K562 (cell line): ENCODE results near the gene CAPN5.

Experiments
- CEBPG ChIP-seq, 3 experiments: fragments of 200-800 bp in 1 of 3; sonication (Bioruptor generic) in 1 of 3; sonication (generic) in 1 of 3; formaldehyde crosslinking in 1 of 3; IDR thresholded peaks in 2 of 3; conservative IDR thresholded peaks in 1 of 3; 2 replicates each; pipeline versions ENCODE4 v1.6.1 to v1.8.0; 2016 to 2022; ENCODE audit warnings: missing compliant biosample characterization in 2 of 3, missing genetic modification characterization in 2 of 3, mild to moderate bottlenecking in 1 of 3, missing genetic modification reagents in 1 of 3
- FOXM1 ChIP-seq, 2 experiments: fragments of 450-650 bp in 1 of 2; sonication (generic) in 1 of 2; formaldehyde crosslinking in 1 of 2; IDR thresholded peaks; 2 replicates each; pipeline versions ENCODE4 v1.6.1 to v1.9.0; 2017 to 2022; ENCODE audit warnings: low read depth in 2 of 2, mild to moderate bottlenecking in 2 of 2, missing genetic modification reagents in 1 of 2, moderate library complexity in 1 of 2
- NR0B1 ChIP-seq: fragments of 450-650 bp; IDR thresholded peaks from one replicate; pipeline ENCODE4 v1.6.1; 2018; ENCODE audit warnings: mild to moderate bottlenecking, moderate library complexity; ENCODE audit not compliant: partially characterized antibody
- PHF8 ChIP-seq: fragments of 200-600 bp; sonication (generic); IDR thresholded peaks from 2 replicates; pipeline ENCODE4 v1.6.1; 2012; ENCODE audit warnings: mixed run types, mild to moderate bottlenecking, inconsistent platforms, low read length, moderate library complexity, borderline replicate concordance
- RAD21 ChIP-seq, 2 experiments: fragments of 250-450 bp in 1 of 2; fragments of 450-650 bp in 1 of 2; sonication (Bioruptor Pico) in 1 of 2; formaldehyde crosslinking in 1 of 2; IDR thresholded peaks in 1 of 2; conservative IDR thresholded peaks in 1 of 2; 2 replicates each; pipeline versions ENCODE4 v1.4.0 to v1.8.0; 2020 to 2022; ENCODE audit warnings: mild to moderate bottlenecking in 2 of 2, moderate library complexity in 1 of 2
- ZNF143 ChIP-seq: sonication (generic); formaldehyde crosslinking; IDR thresholded peaks from 2 replicates; pipeline ENCODE4 v1.9.0; 2022; ENCODE audit warnings: mild to moderate bottlenecking, missing genetic modification reagents
- ZNF644 ChIP-seq: fragments of 200-800 bp; sonication (Bioruptor generic); IDR thresholded peaks from 2 replicates; pipeline ENCODE4 v1.6.1; 2016; ENCODE audit warnings: low read depth, missing genetic modification characterization, missing compliant biosample characterization
- TF ChIP-seq, protein P1 (sequence below), 3 experiments: IDR thresholded peaks in 2 of 3; conservative IDR thresholded peaks in 1 of 3; 2 replicates each; pipeline ENCODE4 v1.5.1; 2011 to 2012; ENCODE audit warnings: low read length in 3 of 3, mild to moderate bottlenecking in 3 of 3, control low read depth in 2 of 3, improper control_type of control experiment in 1 of 3, inconsistent platforms in 1 of 3, low read depth in 1 of 3, mixed read lengths in 1 of 3, moderate library complexity in 1 of 3; ENCODE audit not compliant: insufficient read depth in 2 of 3
- TF ChIP-seq, protein P2 (sequence below): sonication (generic); formaldehyde crosslinking; IDR thresholded peaks from 2 replicates; pipeline ENCODE4 v1.8.0; 2022; ENCODE audit warnings: missing genetic modification reagents, mild to moderate bottlenecking, moderate library complexity, borderline replicate concordance

DNA sequence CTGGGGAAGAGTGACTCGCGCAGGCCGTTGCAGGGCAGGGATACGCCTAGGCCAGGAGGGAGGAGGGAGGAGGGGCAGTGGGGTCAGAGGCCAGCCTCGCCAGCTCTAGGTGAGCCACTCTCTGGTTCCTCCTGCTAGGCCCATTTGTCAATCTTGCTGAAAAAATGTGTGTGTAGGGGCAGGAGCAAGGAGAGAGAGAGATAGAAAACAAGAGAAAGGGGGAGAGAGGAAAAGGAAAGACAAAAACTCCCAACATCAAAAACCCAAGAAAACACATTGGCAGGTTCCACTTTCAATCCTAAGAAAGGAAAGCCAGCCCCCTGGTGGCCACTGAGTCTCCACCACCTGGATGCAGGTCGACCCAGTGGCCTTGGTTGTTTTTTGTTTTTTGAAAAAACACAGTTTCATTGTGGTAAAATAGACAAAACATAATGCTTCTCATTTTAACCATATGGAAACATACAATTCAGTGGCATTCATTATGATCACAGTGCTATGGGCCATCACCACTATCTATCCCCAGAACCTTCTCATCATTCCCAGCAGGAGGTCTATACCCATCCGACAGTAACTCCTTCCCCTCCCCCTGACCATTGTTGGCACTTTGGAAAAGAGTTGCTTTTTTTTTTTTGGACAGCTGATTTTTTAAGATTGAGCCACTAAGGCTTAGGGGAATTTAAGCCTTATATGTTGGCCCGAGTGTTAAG lies 46.8 kb downstream of the CAPN5 start:
- TF ChIP-seq CEBPG (CRISPR knock-in tag; IDR thresholded peaks at IDR 0.05) (no peak), CEBPG (tag; conservative IDR thresholded peaks at IDR 0.05 in 1 of 2, IDR thresholded peaks at IDR 0.05 in 1 of 2) (no peak), ZNF143 (no peak), FOXM1 (IDR thresholded peaks at IDR 0.05; ENCODE audit: low read depth) (no peak), FOXM1 (CRISPR knock-in tag; IDR thresholded peaks at IDR 0.05; ENCODE audit: low read depth) (no peak), PHF8 (no peak), ZNF644 (tag) (no peak), RAD21 (CRISPR knock-in tag; conservative IDR thresholded peaks at IDR 0.05 in 1 of 2, IDR thresholded peaks at IDR 0.05 in 1 of 2) (peak; percentile 28; a peak in 2 of 4 replicates), NR0B1 (no peak)
- TF ChIP-seq, protein P1, sequence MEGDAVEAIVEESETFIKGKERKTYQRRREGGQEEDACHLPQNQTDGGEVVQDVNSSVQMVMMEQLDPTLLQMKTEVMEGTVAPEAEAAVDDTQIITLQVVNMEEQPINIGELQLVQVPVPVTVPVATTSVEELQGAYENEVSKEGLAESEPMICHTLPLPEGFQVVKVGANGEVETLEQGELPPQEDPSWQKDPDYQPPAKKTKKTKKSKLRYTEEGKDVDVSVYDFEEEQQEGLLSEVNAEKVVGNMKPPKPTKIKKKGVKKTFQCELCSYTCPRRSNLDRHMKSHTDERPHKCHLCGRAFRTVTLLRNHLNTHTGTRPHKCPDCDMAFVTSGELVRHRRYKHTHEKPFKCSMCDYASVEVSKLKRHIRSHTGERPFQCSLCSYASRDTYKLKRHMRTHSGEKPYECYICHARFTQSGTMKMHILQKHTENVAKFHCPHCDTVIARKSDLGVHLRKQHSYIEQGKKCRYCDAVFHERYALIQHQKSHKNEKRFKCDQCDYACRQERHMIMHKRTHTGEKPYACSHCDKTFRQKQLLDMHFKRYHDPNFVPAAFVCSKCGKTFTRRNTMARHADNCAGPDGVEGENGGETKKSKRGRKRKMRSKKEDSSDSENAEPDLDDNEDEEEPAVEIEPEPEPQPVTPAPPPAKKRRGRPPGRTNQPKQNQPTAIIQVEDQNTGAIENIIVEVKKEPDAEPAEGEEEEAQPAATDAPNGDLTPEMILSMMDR (IDR thresholded peaks at IDR 0.05 in 2 of 3, conservative IDR thresholded peaks at IDR 0.05 in 1 of 3; ENCODE audit: insufficient read depth in 2 of 3, low read depth in 1 of 3, low read length in 3 of 3): peak; percentile 69 to 86 (median 71)
- TF ChIP-seq, protein P2, sequence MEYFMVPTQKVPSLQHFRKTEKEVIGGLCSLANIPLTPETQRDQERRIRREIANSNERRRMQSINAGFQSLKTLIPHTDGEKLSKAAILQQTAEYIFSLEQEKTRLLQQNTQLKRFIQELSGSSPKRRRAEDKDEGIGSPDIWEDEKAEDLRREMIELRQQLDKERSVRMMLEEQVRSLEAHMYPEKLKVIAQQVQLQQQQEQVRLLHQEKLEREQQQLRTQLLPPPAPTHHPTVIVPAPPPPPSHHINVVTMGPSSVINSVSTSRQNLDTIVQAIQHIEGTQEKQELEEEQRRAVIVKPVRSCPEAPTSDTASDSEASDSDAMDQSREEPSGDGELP (CRISPR knock-in tag): no peak
